ENCODE results near the gene C6orf132. TPM values are rescaled to one million over a fixed set of nuclear protein-coding genes. Genes with fewer than 3 reads are reported as not detected.
"Not testable (repeated sequence)": the region's sequence is repeated elsewhere in the genome, so short reads cannot be mapped to it uniquely, and the experiment has no call there.

C6orf132 gene
- total RNA-seq, 4 donors from 2014 or later, result 0.22 to 4.7 (median 2.2) TPM

- Histone ChIP-seq H3K27ac (no peak overlapping the region), H3K9me3 (no peaks in the 10 kb centered on the region), H3K27me3 (peaks cover 0 to 18% of the 10 kb centered on the region in 2 donors), H3K4me3 (no peak overlapping the region), H3K36me3 (no peaks in the 10 kb centered on the region), H3K4me1 (peaks cover 0 to 5% (median 0%) of the 10 kb centered on the region in 4 donors)
- TF ChIP-seq POLR2A (IDR thresholded peaks at IDR 0.05) (no peak), EP300 (IDR thresholded peaks at IDR 0.05) (no peak), CTCF (IDR thresholded peaks at IDR 0.05) (no peak)
- DNase-seq (ENCODE audit: low spot score in 2 of 2), result no peak
Observed at GRCh38 chr6:42176981-42177380, 34.6 kb upstream of the C6orf132 start.

GRCh38 chr6:42175860-42176259 lies 33.4 kb upstream of the C6orf132 start:
- no peak for TF ChIP-seq EP300 (IDR thresholded peaks at IDR 0.05)
- TF ChIP-seq POLR2A (IDR thresholded peaks at IDR 0.05), result no peak
- no peak for TF ChIP-seq CTCF (IDR thresholded peaks at IDR 0.05)
- Histone ChIP-seq H3K4me1 (peaks cover 0 to 5% (median 0%) of the 10 kb centered on the region in 4 donors), H3K4me3 (no peak overlapping the region), H3K9me3 (no peaks in the 10 kb centered on the region), H3K27me3 (peaks cover 0 to 18% of the 10 kb centered on the region in 2 donors), H3K27ac (no peak overlapping the region), H3K36me3 (no peaks in the 10 kb centered on the region)
- WGBS, 2 donors, result 69 to 71% methylated on average over 5 of the region's 5 CpGs
- DNase-seq (ENCODE audit: low spot score in 2 of 2), result no peak

GRCh38 chr6:42173101-42173500 lies 30.7 kb upstream of the C6orf132 start, which contains the start of gene GUCA1A:
Gene GUCA1A, plus strand, starts transcription at chr6:42173364. Its CDS starts 250 bp downstream, at chr6:42173614.
- WGBS, 2 donors, result 87 to 91% methylated on average over 2 of the region's 2 CpGs
- no peak within 1 kb of the TSS for H3K4me3 ChIP-seq
- no peak within 1 kb of the TSS for H3K27ac ChIP-seq
- no peaks in the 10 kb centered on the region for H3K9me3 ChIP-seq
- no peaks in the 10 kb centered on the region for H3K36me3 ChIP-seq
- no peak for DNase-seq (ENCODE audit: low spot score in 2 of 2)
- peaks cover 0 to 3% (median 0%) of the 10 kb centered on the region in 4 donors for H3K4me1 ChIP-seq
- H3K27me3 ChIP-seq, result peaks cover 0 to 5% of the 10 kb centered on the region in 2 donors
- TF ChIP-seq CTCF (IDR thresholded peaks at IDR 0.05) (no peak), EP300 (IDR thresholded peaks at IDR 0.05) (no peak), POLR2A (IDR thresholded peaks at IDR 0.05) (no peak)

- Histone ChIP-seq H3K9me3 (no peaks in the 10 kb centered on the region), H3K4me3 (no peak overlapping the region), H3K4me1 (no peaks in the 10 kb centered on the region), H3K27ac (no peak overlapping the region), H3K36me3 (no peaks in the 10 kb centered on the region), H3K27me3 (no peaks in the 10 kb centered on the region)
- DNase-seq (ENCODE audit: low spot score in 2 of 2), result no peak
- TF ChIP-seq POLR2A (IDR thresholded peaks at IDR 0.05) (no peak), CTCF (IDR thresholded peaks at IDR 0.05) (no peak), EP300 (IDR thresholded peaks at IDR 0.05) (no peak)
- 91 to 96% methylated on average over 7 of the region's 7 CpGs for WGBS, 2 donors
Observed at GRCh38 chr6:42171813-42172581, 29.6 kb upstream of the C6orf132 start.

GRCh38 chr6:42169780-42170179 lies 27.4 kb upstream of the C6orf132 start:
- H3K27me3 ChIP-seq; H3K4me1 ChIP-seq; H3K9me3 ChIP-seq; H3K36me3 ChIP-seq; DNase-seq (ENCODE audit: low spot score in 2 of 2); H3K4me3 ChIP-seq; H3K27ac ChIP-seq: not testable (repeated sequence)
- WGBS, 2 donors, result 44 to 52% methylated on average over 2 of the region's 2 CpGs
